Suprapubic skin (tissue), 4 donors: ENCODE data around the gene ARHGAP5. TPM values are rescaled to one million over a fixed set of nuclear protein-coding genes. Genes with fewer than 3 reads are reported as not detected.

Source experiments
- DNase-seq, 2 donors: peaks; one replicate each; pipeline ENCODE4 v3.0.0-alpha.2; 2019; ENCODE audit warnings: low spot score in 2 of 2
- H3K27ac ChIP-seq: fragments of 200-600 bp; sonication (generic); one replicate; pipeline ENCODE4 v1.5.1; 2019
- H3K27me3 ChIP-seq: fragments of 200-600 bp; sonication (generic); one replicate; pipeline ENCODE4 v1.5.1; 2019
- H3K36me3 ChIP-seq: fragments of 200-600 bp; sonication (generic); one replicate; pipeline ENCODE4 v1.5.1; 2019
- H3K4me1 ChIP-seq: fragments of 200-600 bp; sonication (generic); one replicate; pipeline ENCODE4 v1.5.1; 2019
- H3K4me3 ChIP-seq: fragments of 200-600 bp; sonication (generic); one replicate; pipeline ENCODE4 v1.5.1; 2019; ENCODE audit warnings: mild to moderate bottlenecking
- H3K9me3 ChIP-seq: fragments of 200-600 bp; sonication (generic); one replicate; pipeline ENCODE4 v1.5.1; 2019
- EP300 ChIP-seq: sonication (generic); formaldehyde crosslinking; IDR thresholded peaks from one replicate; pipeline ENCODE4 v1.6.1; 2017; ENCODE audit warnings: antibody characterized with exemption
- POLR2A ChIP-seq, 2 donors: fragments of 450-650 bp; IDR thresholded peaks; one replicate each; pipeline ENCODE4 v1.6.1; 2017; ENCODE audit warnings: antibody characterized with exemption in 2 of 2, mild to moderate bottlenecking in 2 of 2, moderate library complexity in 2 of 2
- POLR2AphosphoS5 ChIP-seq, 3 donors: sonication (generic); formaldehyde crosslinking; IDR thresholded peaks; one replicate each; pipeline ENCODE4 v1.6.1; 2017; ENCODE audit warnings: antibody characterized with exemption in 3 of 3
- WGBS: methylation state at CpG from one replicate; pipeline ENCODE4 v1.1.5; 2018; 5-methylcytosine and 5-hydroxymethylcytosine counted together
- total RNA-seq, 4 donors: library from RNA; depleted of rRNA; stranded (reverse); fragments of >200 nt; gene quantifications; one replicate each; pipeline ENCODE4 v1.1.0, GENCODE V29; 2016
- TF ChIP-seq, protein P1 (sequence below), 2 donors: fragments of 200-600 bp in 1 of 2; fragments of 450-650 bp in 1 of 2; sonication (generic) in 1 of 2; IDR thresholded peaks; one replicate each; pipeline ENCODE4 v1.5.1; 2016 to 2019; ENCODE audit warnings: antibody characterized with exemption in 2 of 2, mild to moderate bottlenecking in 1 of 2, moderate library complexity in 1 of 2

ARHGAP5 gene
- total RNA-seq, 4 donors from 2014 or later = 92.5 to 125 (median 109) TPM

DNA sequence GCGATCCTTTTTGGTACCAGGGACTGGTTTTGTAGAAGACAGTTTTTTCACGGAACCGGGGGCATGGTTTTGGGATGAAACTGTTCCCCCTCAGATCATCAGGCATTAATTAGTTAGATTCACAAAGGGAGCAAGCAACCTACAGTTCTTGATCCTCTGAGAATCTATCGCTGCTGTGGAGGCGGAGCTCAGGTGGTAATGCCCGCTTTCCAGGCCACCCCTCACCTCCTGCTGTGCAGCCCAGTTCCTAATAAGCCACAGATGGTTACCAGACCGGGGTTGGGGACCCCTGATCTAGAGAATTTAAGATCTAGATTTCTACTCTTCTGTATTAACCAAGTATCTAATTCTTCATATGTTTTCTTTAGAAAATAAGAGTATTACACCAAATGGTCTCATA is 4.8 kb downstream of the ARHGAP5 start:
- no peak overlapping the region for H3K4me3 ChIP-seq
- peaks cover 38% of the 10 kb centered on the region for H3K4me1 ChIP-seq
- no peaks in the 10 kb centered on the region for H3K9me3 ChIP-seq
- no peaks in the 10 kb centered on the region for H3K36me3 ChIP-seq
- WGBS = 81% methylated on average over 7 of the region's 7 CpGs
- TF ChIP-seq EP300 (no peak), POLR2A (IDR thresholded peaks at IDR 0.05) (no peak), POLR2AphosphoS5 (IDR thresholded peaks at IDR 0.05) (no peak)
- TF ChIP-seq, protein P1, sequence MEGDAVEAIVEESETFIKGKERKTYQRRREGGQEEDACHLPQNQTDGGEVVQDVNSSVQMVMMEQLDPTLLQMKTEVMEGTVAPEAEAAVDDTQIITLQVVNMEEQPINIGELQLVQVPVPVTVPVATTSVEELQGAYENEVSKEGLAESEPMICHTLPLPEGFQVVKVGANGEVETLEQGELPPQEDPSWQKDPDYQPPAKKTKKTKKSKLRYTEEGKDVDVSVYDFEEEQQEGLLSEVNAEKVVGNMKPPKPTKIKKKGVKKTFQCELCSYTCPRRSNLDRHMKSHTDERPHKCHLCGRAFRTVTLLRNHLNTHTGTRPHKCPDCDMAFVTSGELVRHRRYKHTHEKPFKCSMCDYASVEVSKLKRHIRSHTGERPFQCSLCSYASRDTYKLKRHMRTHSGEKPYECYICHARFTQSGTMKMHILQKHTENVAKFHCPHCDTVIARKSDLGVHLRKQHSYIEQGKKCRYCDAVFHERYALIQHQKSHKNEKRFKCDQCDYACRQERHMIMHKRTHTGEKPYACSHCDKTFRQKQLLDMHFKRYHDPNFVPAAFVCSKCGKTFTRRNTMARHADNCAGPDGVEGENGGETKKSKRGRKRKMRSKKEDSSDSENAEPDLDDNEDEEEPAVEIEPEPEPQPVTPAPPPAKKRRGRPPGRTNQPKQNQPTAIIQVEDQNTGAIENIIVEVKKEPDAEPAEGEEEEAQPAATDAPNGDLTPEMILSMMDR (IDR thresholded peaks at IDR 0.05) = no peak
- H3K27me3 ChIP-seq = no peaks in the 10 kb centered on the region
- DNase-seq = no peak
- H3K27ac ChIP-seq = no peak overlapping the region

DNA sequence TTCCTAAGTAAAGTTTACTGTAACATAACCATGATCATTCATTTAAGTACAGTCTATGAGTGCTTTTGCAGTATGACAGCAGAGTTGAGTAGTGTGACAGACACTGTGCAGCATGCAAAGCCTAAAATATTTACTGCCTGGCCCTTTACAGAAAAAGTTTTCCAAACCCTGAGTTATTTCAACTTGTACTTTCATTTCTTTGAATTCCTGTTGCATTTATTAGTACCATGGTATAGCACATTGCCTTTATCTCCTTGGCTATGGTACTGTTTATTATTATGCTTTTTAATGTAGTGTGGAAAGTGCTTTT is 6.2 kb downstream of the ARHGAP5 start:
- no peaks in the 10 kb centered on the region for H3K27me3 ChIP-seq
- H3K27ac ChIP-seq = no peak overlapping the region
- no peaks in the 10 kb centered on the region for H3K9me3 ChIP-seq
- H3K36me3 ChIP-seq = no peaks in the 10 kb centered on the region
- H3K4me3 ChIP-seq = no peak overlapping the region
- DNase-seq = no peak
- H3K4me1 ChIP-seq = peaks cover 35% of the 10 kb centered on the region
- TF ChIP-seq EP300 (no peak), POLR2A (IDR thresholded peaks at IDR 0.05) (no peak), POLR2AphosphoS5 (IDR thresholded peaks at IDR 0.05) (no peak)
- TF ChIP-seq, protein P1 (IDR thresholded peaks at IDR 0.05) = no peak

DNA sequence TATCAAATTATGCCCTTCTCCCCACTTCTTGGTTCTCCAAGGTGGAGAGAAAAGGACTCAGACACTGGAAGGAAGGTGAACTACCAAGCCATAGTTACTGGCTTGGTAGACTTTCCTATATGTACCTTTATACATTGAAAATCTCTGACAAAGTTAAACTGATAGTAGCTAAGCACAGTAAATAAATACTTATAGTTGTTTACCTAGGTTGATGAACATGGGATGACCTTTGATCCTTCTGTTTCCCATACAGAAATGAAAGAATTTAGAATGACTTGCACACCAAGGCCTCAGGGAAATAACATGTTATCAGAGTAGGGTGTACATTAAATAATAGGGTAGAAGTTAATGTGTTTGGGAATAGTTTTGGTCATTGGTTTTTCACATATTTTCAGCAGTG is 6.7 kb downstream of the ARHGAP5 start:
- DNase-seq = no peak
- Histone ChIP-seq H3K36me3 (no peaks in the 10 kb centered on the region), H3K27ac (no peak overlapping the region), H3K4me1 (peaks cover 30% of the 10 kb centered on the region), H3K4me3 (no peak overlapping the region), H3K9me3 (no peaks in the 10 kb centered on the region), H3K27me3 (no peaks in the 10 kb centered on the region)
- TF ChIP-seq, protein P1 (IDR thresholded peaks at IDR 0.05) = no peak
- TF ChIP-seq POLR2AphosphoS5 (IDR thresholded peaks at IDR 0.05) (no peak), EP300 (no peak), POLR2A (IDR thresholded peaks at IDR 0.05) (no peak)

DNA sequence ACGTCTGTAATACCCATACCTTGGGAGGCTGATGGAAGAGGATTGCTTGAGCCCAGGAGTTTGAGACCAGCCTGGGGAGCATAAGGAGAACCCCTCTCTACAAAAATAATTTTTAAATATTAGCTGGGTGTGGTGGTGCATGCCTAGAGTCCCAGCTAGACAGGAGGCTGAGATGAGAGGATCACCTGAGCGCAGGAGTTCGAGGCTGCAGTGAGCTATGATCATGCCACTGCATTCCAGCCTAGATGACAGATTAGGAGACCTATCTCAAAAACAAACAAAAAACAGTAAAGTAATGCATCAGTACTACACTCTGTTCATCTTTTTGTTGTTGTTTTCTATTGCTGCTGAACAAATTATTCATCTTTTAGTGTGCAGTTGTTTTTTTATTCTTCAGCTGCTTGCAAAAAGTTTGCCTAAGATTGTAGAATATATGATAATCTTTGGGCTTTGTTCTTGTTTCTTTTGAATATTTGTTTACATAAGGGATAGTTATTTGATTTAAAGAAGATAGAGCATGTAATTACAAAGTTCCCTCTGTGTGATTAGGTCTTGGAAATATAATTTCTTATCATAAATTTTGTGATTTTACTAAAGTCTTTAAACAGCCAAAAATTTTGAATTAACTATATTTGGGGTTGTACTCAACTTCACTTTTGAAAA is 8.2 kb downstream of the ARHGAP5 start:
- peaks cover 22% of the 10 kb centered on the region for H3K4me1 ChIP-seq
- H3K9me3 ChIP-seq = no peaks in the 10 kb centered on the region
- DNase-seq = no peak
- no peak overlapping the region for H3K4me3 ChIP-seq
- TF ChIP-seq EP300 = no peak
- TF ChIP-seq POLR2AphosphoS5 (IDR thresholded peaks at IDR 0.05) = no peak
- TF ChIP-seq, protein P1 (IDR thresholded peaks at IDR 0.05) = no peak
- no peak for TF ChIP-seq POLR2A (IDR thresholded peaks at IDR 0.05)
- no peaks in the 10 kb centered on the region for H3K27me3 ChIP-seq
- H3K27ac ChIP-seq = no peak overlapping the region
- peaks cover under 1% of the 10 kb centered on the region for H3K36me3 ChIP-seq
- WGBS = 91% methylated on average over 3 of the region's 3 CpGs

DNA sequence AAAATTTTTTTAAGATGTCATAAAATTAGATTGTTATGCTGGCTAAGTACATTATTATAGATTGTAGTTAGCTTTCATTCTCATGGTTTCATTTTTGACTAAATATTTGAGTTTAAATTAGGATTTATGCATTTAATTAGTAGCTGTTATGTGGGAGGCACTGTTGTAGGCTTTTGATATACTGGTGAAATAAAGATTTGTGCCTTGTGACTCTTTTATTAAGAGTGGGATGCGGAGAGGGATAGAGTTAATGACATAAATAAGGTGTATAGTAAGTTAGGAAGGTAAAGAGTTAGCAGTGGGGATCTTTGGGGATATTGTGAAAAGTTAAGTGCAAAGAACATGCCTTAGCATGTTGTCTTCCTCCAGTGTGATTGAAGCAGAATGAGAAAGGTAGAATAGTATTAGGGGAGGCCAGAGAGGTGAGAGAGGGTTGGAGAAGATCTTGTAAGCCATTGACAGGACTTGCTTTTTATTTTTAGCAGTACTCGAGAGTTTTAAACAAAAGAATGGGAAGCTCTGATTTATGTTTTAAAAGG is 8.8 kb downstream of the ARHGAP5 start:
- Histone ChIP-seq H3K27ac (no peak overlapping the region), H3K4me1 (peaks cover 22% of the 10 kb centered on the region), H3K4me3 (no peak overlapping the region), H3K9me3 (no peaks in the 10 kb centered on the region), H3K27me3 (no peaks in the 10 kb centered on the region), H3K36me3 (peaks cover 6% of the 10 kb centered on the region)
- DNase-seq = no peak
- TF ChIP-seq POLR2AphosphoS5 (IDR thresholded peaks at IDR 0.05) (no peak), EP300 (no peak), POLR2A (IDR thresholded peaks at IDR 0.05) (no peak)
- TF ChIP-seq, protein P1 (IDR thresholded peaks at IDR 0.05) = no peak
- WGBS = 54% methylated on average over 2 of the region's 2 CpGs
